Gastrocnemius medialis (tissue), 4 donors: Measurements from ENCODE around the gene SHROOM3. TPM values are rescaled to one million over a fixed set of nuclear protein-coding genes. Genes with fewer than 3 reads are reported as not detected.

Source experiments
- ATAC-seq, 2 donors: fragments of 150-250 bp; one replicate each; pipeline ENCODE4 v1.9.1; 2016
- DNase-seq, 2 donors: peaks; one replicate each; pipeline ENCODE4 v3.0.0-alpha.2; 2019
- H3K27ac ChIP-seq, 4 donors: fragments of 200-600 bp; sonication (generic); 1 replicate in 1 of 4; 2 replicates in 3 of 4; pipeline ENCODE4 v1.5.1; 2016 to 2018; ENCODE audit warnings: mild to moderate bottlenecking in 2 of 4, moderate library complexity in 1 of 4
- H3K27me3 ChIP-seq, 3 donors: fragments of 200-600 bp; sonication (generic) in 2 of 3; 1 replicate in 1 of 3; 2 replicates in 2 of 3; pipeline versions ENCODE4 v1.5.1 to v1.6.0; 2016 to 2019; ENCODE audit warnings: mild to moderate bottlenecking in 1 of 3, moderate library complexity in 1 of 3
- H3K36me3 ChIP-seq, 2 donors: fragments of 200-600 bp; sonication (generic) in 1 of 2; one replicate each; pipeline ENCODE4 v1.5.1; 2017 to 2018
- H3K4me1 ChIP-seq, 2 donors: fragments of 200-600 bp; sonication (generic) in 1 of 2; one replicate each; pipeline ENCODE4 v1.5.1; 2016 to 2017; ENCODE audit warnings: mild to moderate bottlenecking in 2 of 2
- H3K4me3 ChIP-seq, 4 donors: fragments of 200-600 bp; sonication (generic) in 3 of 4; 1 replicate in 1 of 4; 2 replicates in 3 of 4; pipeline ENCODE4 v1.5.1; 2016 to 2019; ENCODE audit warnings: mild to moderate bottlenecking in 2 of 4
- H3K9me3 ChIP-seq, 3 donors: fragments of 200-600 bp; sonication (generic) in 2 of 3; 1 replicate in 1 of 3; 2 replicates in 2 of 3; pipeline ENCODE4 v1.5.1; 2016 to 2019
- POLR2A ChIP-seq, 2 donors: fragments of 450-650 bp; IDR thresholded peaks; one replicate each; pipeline ENCODE4 v1.6.1; 2017; ENCODE audit warnings: antibody characterized with exemption in 2 of 2, mild to moderate bottlenecking in 2 of 2, moderate library complexity in 2 of 2
- in situ Hi-C, 4 donors: fragments of 200-750 bp; cut with MboI; loops; one replicate each; pipeline versions ENCODE4 v1.15.0 to v1.8.0; 2017; ENCODE audit warnings: low sequenced_read_pairs in 4 of 4
- intact Hi-C: fragments of 100-400 bp; cut with DNase I; formaldehyde crosslinking; loops from one replicate; pipeline ENCODE4 v1.15.1; 2023; ENCODE audit warnings: low total_unique reads
- total RNA-seq, 4 donors: library from RNA; depleted of rRNA; stranded (reverse); fragments of >200 nt; gene quantifications; one replicate each; pipeline versions ENCODE4 v1.1.0 to v1.2.3, GENCODE V29; 2016
- TF ChIP-seq, protein P1 (sequence below), 5 experiments: fragments of 450-650 bp in 3 of 5; fragments of 200-600 bp in 2 of 5; sonication (generic) in 2 of 5; IDR thresholded peaks in 4 of 5; conservative IDR thresholded peaks in 1 of 5; 1 replicate in 4 of 5; 2 replicates in 1 of 5; pipeline ENCODE4 v1.5.1; 2016 to 2019; ENCODE audit warnings: antibody characterized with exemption in 5 of 5, mild to moderate bottlenecking in 3 of 5, moderate library complexity in 3 of 5

Gene SHROOM3
- total RNA-seq, 4 donors from 2014 or later = 0.20 to 1.7 (median 0.98) TPM

DNA sequence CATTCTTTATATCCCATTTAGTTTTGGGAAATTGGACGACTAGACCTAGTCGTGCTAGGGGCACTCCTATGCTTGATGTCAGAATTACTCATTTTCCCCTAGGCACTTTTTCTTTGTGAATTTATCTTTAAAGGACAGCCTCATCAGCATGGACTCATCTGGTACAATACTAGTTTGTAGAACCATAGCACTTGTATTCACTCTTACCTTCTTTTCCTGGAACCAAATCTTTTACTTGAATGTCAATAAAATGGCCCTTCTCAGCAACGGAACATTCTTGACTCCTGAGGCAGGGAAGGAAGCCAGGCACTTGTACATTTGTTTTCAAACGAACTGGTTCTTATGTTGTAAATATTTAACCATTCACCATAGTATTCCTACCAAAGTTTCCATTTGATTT is 187.1 kb downstream of the SHROOM3 start:
- Histone ChIP-seq H3K4me1 (peaks cover 0 to 3% of the 10 kb centered on the region in 2 donors), H3K27me3 (peaks cover 0 to 4% (median 0%) of the 10 kb centered on the region in 3 donors), H3K4me3 (no peak overlapping the region), H3K36me3 (no peaks in the 10 kb centered on the region), H3K27ac (no peak overlapping the region), H3K9me3 (no peaks in the 10 kb centered on the region)
- ATAC-seq (no peak), DNase-seq (no peak)
- intact Hi-C loops (no loop called here), in situ Hi-C loops (no loop called here)
- TF ChIP-seq, protein P1, sequence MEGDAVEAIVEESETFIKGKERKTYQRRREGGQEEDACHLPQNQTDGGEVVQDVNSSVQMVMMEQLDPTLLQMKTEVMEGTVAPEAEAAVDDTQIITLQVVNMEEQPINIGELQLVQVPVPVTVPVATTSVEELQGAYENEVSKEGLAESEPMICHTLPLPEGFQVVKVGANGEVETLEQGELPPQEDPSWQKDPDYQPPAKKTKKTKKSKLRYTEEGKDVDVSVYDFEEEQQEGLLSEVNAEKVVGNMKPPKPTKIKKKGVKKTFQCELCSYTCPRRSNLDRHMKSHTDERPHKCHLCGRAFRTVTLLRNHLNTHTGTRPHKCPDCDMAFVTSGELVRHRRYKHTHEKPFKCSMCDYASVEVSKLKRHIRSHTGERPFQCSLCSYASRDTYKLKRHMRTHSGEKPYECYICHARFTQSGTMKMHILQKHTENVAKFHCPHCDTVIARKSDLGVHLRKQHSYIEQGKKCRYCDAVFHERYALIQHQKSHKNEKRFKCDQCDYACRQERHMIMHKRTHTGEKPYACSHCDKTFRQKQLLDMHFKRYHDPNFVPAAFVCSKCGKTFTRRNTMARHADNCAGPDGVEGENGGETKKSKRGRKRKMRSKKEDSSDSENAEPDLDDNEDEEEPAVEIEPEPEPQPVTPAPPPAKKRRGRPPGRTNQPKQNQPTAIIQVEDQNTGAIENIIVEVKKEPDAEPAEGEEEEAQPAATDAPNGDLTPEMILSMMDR (IDR thresholded peaks at IDR 0.05 in 4 of 5, conservative IDR thresholded peaks at IDR 0.05 in 1 of 5) = no peak
- no peak for TF ChIP-seq POLR2A (IDR thresholded peaks at IDR 0.05)

DNA sequence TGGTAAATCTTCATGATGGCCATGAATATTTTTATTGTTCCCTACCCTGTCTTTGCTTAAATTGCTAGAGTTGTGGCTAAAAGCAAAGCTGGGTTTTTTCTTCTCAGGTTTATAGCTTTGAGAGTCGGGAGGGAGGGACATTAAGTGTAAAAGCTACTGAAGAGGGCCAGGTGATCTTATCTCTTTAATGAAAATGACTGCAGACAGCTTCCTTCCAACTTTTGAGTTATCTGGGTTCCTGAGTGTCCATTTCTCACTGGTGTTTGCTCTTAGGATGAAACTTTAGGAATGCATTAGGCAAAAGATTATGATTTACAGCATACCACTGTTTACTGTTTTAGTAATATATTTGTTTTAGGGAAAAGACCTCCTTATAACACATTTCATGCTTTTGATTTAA is 187.7 kb downstream of the SHROOM3 start:
- Histone ChIP-seq H3K4me3 (no peak overlapping the region), H3K27me3 (peaks cover 0 to 4% (median 0%) of the 10 kb centered on the region in 3 donors), H3K36me3 (no peaks in the 10 kb centered on the region), H3K27ac (no peak overlapping the region), H3K4me1 (peaks cover 0 to 3% of the 10 kb centered on the region in 2 donors), H3K9me3 (no peaks in the 10 kb centered on the region)
- no peak for DNase-seq
- TF ChIP-seq POLR2A (IDR thresholded peaks at IDR 0.05) = no peak
- TF ChIP-seq, protein P1 (IDR thresholded peaks at IDR 0.05 in 4 of 5, conservative IDR thresholded peaks at IDR 0.05 in 1 of 5) = no peak
- in situ Hi-C loops (no loop called here), intact Hi-C loops (no loop called here)
- no peak for ATAC-seq

DNA sequence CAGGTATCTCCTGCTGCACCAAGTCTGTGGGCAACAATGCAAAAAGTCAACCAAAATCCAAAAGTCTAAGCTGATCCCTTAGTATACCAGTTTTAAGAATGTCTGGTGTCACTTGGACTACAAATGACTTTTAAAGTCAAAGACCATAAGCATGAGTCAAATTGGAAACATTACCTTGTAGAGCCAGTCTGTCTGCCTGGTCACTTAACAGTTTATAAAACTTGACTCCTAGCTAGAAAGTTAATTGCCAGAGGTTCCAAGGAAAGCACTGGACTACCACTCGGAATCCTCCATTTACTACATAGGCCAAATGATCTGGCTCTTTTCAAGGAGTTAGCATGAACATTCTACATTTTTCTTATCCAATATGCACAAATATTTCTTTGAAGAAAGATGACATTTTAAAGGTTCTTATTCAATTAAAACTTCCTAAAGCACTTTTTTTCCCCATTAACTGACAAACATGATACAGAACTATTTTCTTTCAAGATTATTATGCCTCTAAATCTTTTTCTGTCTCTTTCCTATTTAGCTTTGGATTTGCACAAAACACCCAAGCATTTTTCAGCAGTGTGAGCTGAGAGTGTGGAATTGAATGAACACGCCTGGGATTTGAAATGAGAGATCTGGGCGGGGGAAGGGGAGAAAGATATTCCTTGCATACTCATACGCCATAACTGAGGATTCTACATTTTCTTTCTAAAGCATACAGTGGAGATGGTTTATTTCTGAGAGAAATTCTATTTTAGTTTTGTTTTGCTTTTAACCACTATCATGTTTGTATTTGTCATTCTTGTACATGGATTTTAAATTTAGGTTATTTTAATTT is 188.4 kb downstream of the SHROOM3 start:
- Histone ChIP-seq H3K4me3 (no peak overlapping the region), H3K36me3 (no peaks in the 10 kb centered on the region), H3K27me3 (peaks cover 0 to 4% (median 0%) of the 10 kb centered on the region in 3 donors), H3K9me3 (no peaks in the 10 kb centered on the region), H3K27ac (no peak overlapping the region), H3K4me1 (peaks cover 0 to 3% of the 10 kb centered on the region in 2 donors)
- intact Hi-C loops = no loop called here
- no peak for TF ChIP-seq POLR2A (IDR thresholded peaks at IDR 0.05)
- TF ChIP-seq, protein P1 (IDR thresholded peaks at IDR 0.05 in 4 of 5, conservative IDR thresholded peaks at IDR 0.05 in 1 of 5) = no peak
- no peak for ATAC-seq
- in situ Hi-C loops = no loop called here
- no peak for DNase-seq

DNA sequence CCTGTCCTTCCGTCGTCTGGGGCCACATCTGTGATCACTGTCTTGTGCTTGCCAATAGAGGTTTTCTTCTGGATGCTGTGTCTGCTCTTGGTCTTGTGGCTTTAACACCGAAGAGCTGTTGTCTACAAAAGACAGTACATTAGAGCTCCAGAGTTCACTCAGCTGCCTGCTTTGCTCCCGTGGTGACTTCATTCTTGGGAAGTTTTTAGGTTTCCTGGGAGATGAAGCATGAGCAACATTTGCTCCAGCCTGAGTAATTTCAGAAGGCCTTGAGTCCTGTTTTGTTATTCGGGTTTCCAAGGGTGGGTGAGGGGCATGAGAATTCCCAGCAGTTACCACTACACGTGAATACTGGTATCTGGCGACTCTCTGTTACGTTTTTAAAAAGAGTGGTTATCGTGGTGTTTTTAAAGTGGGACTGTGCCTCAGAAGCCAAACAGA is 189.2 kb downstream of the SHROOM3 start:
- intact Hi-C loops = no loop called here
- no peak for TF ChIP-seq POLR2A (IDR thresholded peaks at IDR 0.05)
- ATAC-seq (peak; percentile 51 to 62), DNase-seq (no peak)
- in situ Hi-C loops = no loop called here
- peak overlapping the region in 1 of 4 donors; percentile 6 for H3K27ac ChIP-seq
- peaks cover 0 to 3% of the 10 kb centered on the region in 2 donors for H3K4me1 ChIP-seq
- no peak overlapping the region for H3K4me3 ChIP-seq
- peaks cover 0 to 4% (median 0%) of the 10 kb centered on the region in 3 donors for H3K27me3 ChIP-seq
- no peaks in the 10 kb centered on the region for H3K36me3 ChIP-seq
- H3K9me3 ChIP-seq = no peaks in the 10 kb centered on the region

- Histone ChIP-seq H3K4me1 (peaks cover 0 to 3% of the 10 kb centered on the region in 2 donors), H3K4me3 (no peak overlapping the region), H3K27ac (no peak overlapping the region), H3K27me3 (peaks cover 0 to 4% (median 0%) of the 10 kb centered on the region in 3 donors), H3K36me3 (no peaks in the 10 kb centered on the region), H3K9me3 (no peaks in the 10 kb centered on the region)
- DNase-seq (no peak), ATAC-seq (no peak)
- TF ChIP-seq, protein P1 (IDR thresholded peaks at IDR 0.05 in 4 of 5, conservative IDR thresholded peaks at IDR 0.05 in 1 of 5) = no peak
- intact Hi-C loops (no loop called here), in situ Hi-C loops (no loop called here)
Measured at GRCh38 chr4:76624931-76625715, 190.1 kb downstream of the SHROOM3 start.
